H1 (cell line): Measurements from ENCODE around the gene VWA5B2. TPM values are rescaled to one million over a fixed set of nuclear protein-coding genes. Genes with fewer than 3 reads are reported as not detected.
A peak's percentile ranks its signal among the peaks of the same experiment; 100 is the strongest.

Source experiments
- CTCF ChIA-PET: fragments of 300-600 bp; sonication (Branson Sonifier 250); formaldehyde crosslinking; loops from one replicate; lab custom pipeline; 2021; ENCODE audit not compliant: partially characterized antibody; lab: Charles Lee
- POLR2A ChIA-PET: fragments of 300-600 bp; sonication (Branson Sonifier 250); formaldehyde crosslinking; loops from one replicate; lab custom pipeline; 2021; ENCODE audit warnings: inconsistent platforms; ENCODE audit not compliant: partially characterized antibody; lab: Charles Lee
- DNase-seq, 2 experiments: peaks; one replicate each; pipeline versions ENCODE4 v3.0.0 to v3.0.0-alpha.2; 2010 to 2022; ENCODE audit warnings: low spot score in 2 of 2, low read depth in 1 of 2, mixed read lengths in 1 of 2
- FAIRE-seq: peaks from 2 replicates; lab custom pipeline; 2011; peaks lifted over from hg19 to GRCh38; lab: Jason Lieb, UNC
- H2AFZ ChIP-seq: 2 replicates; pipeline ENCODE4 v1.8.1; 2012; ENCODE audit warnings: low read length, inconsistent platforms
- H2AK5ac ChIP-seq: 2 replicates; pipeline ENCODE4 v1.6.1; 2013; ENCODE audit warnings: low read depth, low read length
- H2BK120ac ChIP-seq: replicated peaks from 2 replicates; pipeline ENCODE3; 2013; ENCODE audit warnings: low read depth, low read length, inconsistent platforms
- H2BK12ac ChIP-seq: 2 replicates; pipeline ENCODE4 v1.6.1; 2013; ENCODE audit warnings: low read depth, low read length
- H2BK15ac ChIP-seq: 2 replicates; pipeline ENCODE4 v1.6.1; 2013; ENCODE audit warnings: low read length
- H2BK20ac ChIP-seq: 2 replicates; pipeline ENCODE4 v1.6.1; 2013; ENCODE audit warnings: low read length
- H2BK5ac ChIP-seq: 2 replicates; pipeline ENCODE4 v1.6.1; 2013; ENCODE audit warnings: low read depth, low read length
- H3K14ac ChIP-seq: 2 replicates; pipeline ENCODE4 v1.6.1; 2013; ENCODE audit warnings: inconsistent platforms; ENCODE audit not compliant: insufficient read length
- H3K18ac ChIP-seq: 2 replicates; pipeline ENCODE4 v1.6.1; 2013; ENCODE audit warnings: low read length; ENCODE audit errors: extremely low read depth
- H3K23ac ChIP-seq: 2 replicates; pipeline ENCODE4 v1.6.1; 2013; ENCODE audit warnings: inconsistent platforms; ENCODE audit not compliant: insufficient read length
- H3K23me2 ChIP-seq: 2 replicates; pipeline ENCODE4 v1.6.1; 2013; ENCODE audit warnings: low read depth, low read length
- H3K27ac ChIP-seq: 2 replicates; pipeline ENCODE4 v1.6.1; 2011; ENCODE audit warnings: low read depth, low read length, inconsistent platforms
- H3K27me3 ChIP-seq, 4 experiments: replicated peaks in 1 of 4; 1 replicate in 1 of 4; 2 replicates in 3 of 4; pipeline versions ENCODE4 v1.6.1 to v1.8.1; 2011 to 2013; ENCODE audit warnings: low read length in 3 of 4, mild to moderate bottlenecking in 3 of 4, inconsistent platforms in 2 of 4, mixed read lengths in 2 of 4, moderate library complexity in 1 of 4; ENCODE audit not compliant: control insufficient read depth in 3 of 4, insufficient read depth in 3 of 4; ENCODE audit errors: extremely low read depth in 1 of 4
- H3K36me3 ChIP-seq, 4 experiments: 2 replicates each; pipeline versions ENCODE4 v1.6.1 to v1.8.1; 2011 to 2013; ENCODE audit warnings: mild to moderate bottlenecking in 4 of 4, low read length in 3 of 4, moderate library complexity in 2 of 4, control low read depth in 1 of 4, inconsistent platforms in 1 of 4; ENCODE audit not compliant: insufficient read depth in 4 of 4, control insufficient read depth in 2 of 4
- H3K4ac ChIP-seq: replicated peaks from 2 replicates; pipeline ENCODE3; 2013; ENCODE audit warnings: low read length, low read depth, mixed read lengths, inconsistent platforms; ENCODE audit not compliant: insufficient read length
- H3K4me1 ChIP-seq, 4 experiments: replicated peaks in 1 of 4; 1 replicate in 1 of 4; 2 replicates in 3 of 4; pipeline versions ENCODE4 v1.6.1 to v1.8.1; 2011 to 2013; ENCODE audit warnings: low read length in 3 of 4, inconsistent platforms in 2 of 4, mixed read lengths in 1 of 4; ENCODE audit not compliant: insufficient read depth in 4 of 4, control insufficient read depth in 3 of 4
- H3K4me2 ChIP-seq, 2 experiments: 2 replicates each; pipeline versions ENCODE4 v1.6.1 to v1.8.1; 2011 to 2013; ENCODE audit warnings: low read depth in 2 of 2, low read length in 2 of 2, control low read depth in 1 of 2, inconsistent platforms in 1 of 2, mild to moderate bottlenecking in 1 of 2; ENCODE audit not compliant: insufficient read depth in 1 of 2
- H3K4me3 ChIP-seq, 4 experiments: fragments of 200-600, 300-600 bp in 1 of 4; sonication (generic), shearing (Covaris generic), sonication (Bioruptor Twin) in 1 of 4; 2 replicates each; pipeline versions ENCODE4 v1.5.1 to v1.8.1; 2011 to 2016; ENCODE audit warnings: low read length in 4 of 4, low read depth in 3 of 4, control low read depth in 2 of 4, inconsistent platforms in 2 of 4, mild to moderate bottlenecking in 2 of 4, mixed read lengths in 1 of 4, moderate library complexity in 1 of 4; ENCODE audit not compliant: insufficient read depth in 2 of 4; ENCODE audit errors: extremely low read depth in 1 of 4
- H3K56ac ChIP-seq: replicated peaks from 2 replicates; pipeline ENCODE3; 2013; ENCODE audit warnings: low read depth, mild to moderate bottlenecking, mixed read lengths, low read length, inconsistent platforms; ENCODE audit not compliant: insufficient read length
- H3K79me1 ChIP-seq: 2 replicates; pipeline ENCODE4 v1.6.1; 2013; ENCODE audit warnings: low read depth, low read length, control low read depth
- H3K79me2 ChIP-seq, 2 experiments: 2 replicates each; pipeline versions ENCODE4 v1.6.1 to v1.8.1; 2012 to 2013; ENCODE audit warnings: low read length in 2 of 2, mild to moderate bottlenecking in 2 of 2, inconsistent platforms in 1 of 2; ENCODE audit not compliant: insufficient read depth in 2 of 2, control insufficient read depth in 1 of 2
- H3K9ac ChIP-seq, 4 experiments: replicated peaks in 1 of 4; 1 replicate in 1 of 4; 2 replicates in 3 of 4; pipeline versions ENCODE4 v1.6.1 to v1.8.1; 2011 to 2013; ENCODE audit warnings: low read depth in 3 of 4, low read length in 3 of 4, control low read depth in 2 of 4, mild to moderate bottlenecking in 2 of 4, moderate library complexity in 2 of 4, inconsistent platforms in 1 of 4; ENCODE audit errors: extremely low read depth in 1 of 4
- H3K9me3 ChIP-seq, 2 experiments: 2 replicates each; pipeline versions ENCODE4 v1.6.1 to v1.8.1; 2012 to 2013; ENCODE audit warnings: mild to moderate bottlenecking in 2 of 2, moderate library complexity in 2 of 2, control low read depth in 1 of 2, inconsistent platforms in 1 of 2, low read depth in 1 of 2, low read length in 1 of 2, mixed read lengths in 1 of 2; ENCODE audit not compliant: insufficient read depth in 2 of 2
- H4K20me1 ChIP-seq, 2 experiments: replicated peaks in 1 of 2; 2 replicates each; pipeline versions ENCODE3 to v1.8.1; 2011 to 2013; ENCODE audit warnings: inconsistent platforms in 2 of 2, low read length in 2 of 2, mild to moderate bottlenecking in 1 of 2; ENCODE audit not compliant: insufficient read depth in 2 of 2, control insufficient read depth in 1 of 2
- H4K5ac ChIP-seq: 2 replicates; pipeline ENCODE4 v1.6.1; 2013; ENCODE audit warnings: low read length, low read depth, mixed read lengths, inconsistent platforms; ENCODE audit not compliant: insufficient read length
- H4K8ac ChIP-seq: 2 replicates; pipeline ENCODE4 v1.8.0; 2013; ENCODE audit warnings: mild to moderate bottlenecking, moderate library complexity, low read length, inconsistent platforms; ENCODE audit not compliant: insufficient read depth; ENCODE audit errors: extremely low read depth
- H4K91ac ChIP-seq: replicated peaks from 2 replicates; pipeline ENCODE3; 2013; ENCODE audit warnings: low read length, mixed read lengths, inconsistent platforms; ENCODE audit not compliant: insufficient read length
- JUND ChIP-seq: IDR thresholded peaks from 2 replicates; pipeline ENCODE4 v1.6.1; 2011; ENCODE audit warnings: mild to moderate bottlenecking, improper control_type of control experiment, low read length
- SRF ChIP-seq: IDR thresholded peaks from 2 replicates; pipeline ENCODE4 v1.6.1; 2011; ENCODE audit warnings: mild to moderate bottlenecking, low read depth, low read length, moderate library complexity
- polyA plus RNA-seq, 7 experiments: library from polyadenylated mRNA; depleted of rRNA in 3 of 7; stranded (reverse) in 5 of 7; unstranded in 2 of 7; fragments of >200 nt in 5 of 7; fragments of 200-250 nt in 2 of 7; gene quantifications; 1 replicate in 5 of 7; 2 replicates in 1 of 7; 4 replicates in 1 of 7; pipeline versions ENCODE4 v1.2.1 to v1.2.3, GENCODE V29; 2011 to 2013; ENCODE audit warnings: missing spikeins in 2 of 7, mixed read lengths in 2 of 7
- total RNA-seq: library from RNA; stranded (reverse); fragmentation: NEBNext Ultra II Directional; extraction: Animal tissue kit (Norgen Biotek cat#: 25700); gene quantifications from 2 replicates; pipeline ENCODE4 v1.2.1, GENCODE V29; 2021

Gene VWA5B2
- total and polyA plus RNA-seq, 2 of the 8 experiments (the other 6 are each of a cell fraction or from before 2014, with no cell fraction given), result 0.53 to 0.56 TPM

- Histone ChIP-seq H2BK120ac (no peak overlapping the region), H2BK5ac (no peak overlapping the region), H2BK20ac (no peak overlapping the region), H4K5ac (no peak overlapping the region), H3K14ac (no peak overlapping the region), H3K4me2 (no peak overlapping the region), H3K79me1 (no peaks in the 10 kb centered on the region), H3K23me2 (no peaks in the 10 kb centered on the region), H3K56ac (no peak overlapping the region), H3K79me2 (no peaks in the 10 kb centered on the region), H3K36me3 (0 out of 8 replicates have a peak, but pooled peaks cover 0 to 3% (median 0%) of the 10 kb centered on the region in 4 experiments), H2BK12ac (no peak overlapping the region), H2BK15ac (no peak overlapping the region), H3K4me3 (no peak overlapping the region), H3K23ac (no peak overlapping the region), H3K27ac (no peak overlapping the region), H3K27me3 (no peaks in the 10 kb centered on the region), H3K4ac (no peak overlapping the region), H4K91ac (no peak overlapping the region), H3K9me3 (no peaks in the 10 kb centered on the region), H4K8ac (no peak overlapping the region), H2AK5ac (no peak overlapping the region), H4K20me1 (peaks cover 0 to 2% of the 10 kb centered on the region in 2 experiments), H3K9ac (no peak overlapping the region), H2AFZ (peak overlapping the region; percentile 8; the same call in 1 of the 2 replicates), H3K18ac (no peak overlapping the region), H3K4me1 (no peaks in the 10 kb centered on the region)
- ChIA-PET POLR2A (interaction anchor here (0.9 kb wide), 1 partner anchor 19 kb away, joined by 4 read pairs; no protein-coding TSS in a partner anchor), CTCF (interaction anchor here (0.8 to 1.6 kb wide), 2 partner anchors 14 to 26 kb away, joined by 3 to 5 read pairs; no protein-coding TSS in a partner anchor)
- peak; percentile 79; the same call in 1 of the 2 replicates for TF ChIP-seq SRF
- TF ChIP-seq JUND, result no peak
- FAIRE-seq (no peak), DNase-seq (no peak)
These were observed 28.6 kb upstream of the VWA5B2 start for GRCh38 chr3:184200825-184201224.
